ENCODE measurements around the gene LRBA. TPM values are rescaled to one million over a fixed set of nuclear protein-coding genes. Genes with fewer than 3 reads are reported as not detected.

LRBA gene
- polyA plus RNA-seq, 2 of the 4 experiments (the other 2 are of a cell fraction), result 10.7 to 25.1 TPM

- TF ChIP-seq CTCF (IDR thresholded peaks at IDR 0.05), result no peak
- no peak for TF ChIP-seq E2F6 (IDR thresholded peaks at IDR 0.05; ENCODE audit: borderline replicate concordance, low read depth)
Measured at GRCh38 chr4:150708004-150708403, 307.1 kb downstream of the LRBA start (continued).

GRCh38 chr4:150699599-150699998 is 315.5 kb downstream of the LRBA start:
- H3K4me3 ChIP-seq, result no peak overlapping the region
- no peak overlapping the region for H3K27ac ChIP-seq
- no peak for TF ChIP-seq PBX3 (IDR thresholded peaks at IDR 0.05)
- TF ChIP-seq E2F6 (IDR thresholded peaks at IDR 0.05; ENCODE audit: borderline replicate concordance, low read depth), result no peak
- TF ChIP-seq BCL3 (IDR thresholded peaks at IDR 0.05), result no peak
- no peak for TF ChIP-seq CEBPB (IDR thresholded peaks at IDR 0.05)
- TF ChIP-seq KDM5A (IDR thresholded peaks at IDR 0.05), result no peak
- no peak for TF ChIP-seq EP300 (IDR thresholded peaks at IDR 0.05)
- no peaks in the 10 kb centered on the region for H3K4me1 ChIP-seq
- no peak for FAIRE-seq
- CTCF ChIA-PET, result no interaction called here
- no peak for DNase-seq (ENCODE audit: low read depth in 1 of 2, low spot score in 1 of 2)
- POLR2A ChIA-PET, result no interaction called here
- no peak overlapping the region for H3K4me2 ChIP-seq
- ATAC-seq, result no peak
- H3K9me3 ChIP-seq, result no peaks in the 10 kb centered on the region

GRCh38 chr4:150695162-150695561 is 319.9 kb downstream of the LRBA start:
- H3K9me3 ChIP-seq, result no peaks in the 10 kb centered on the region
- DNase-seq (ENCODE audit: low read depth in 1 of 2, low spot score in 1 of 2), result no peak
- no peaks in the 10 kb centered on the region for H3K4me1 ChIP-seq
- H3K4me3 ChIP-seq, result no peak overlapping the region
- TF ChIP-seq ZFP36 (IDR thresholded peaks at IDR 0.05; ENCODE audit: borderline replicate concordance, partially characterized antibody) (no peak), KDM5A (IDR thresholded peaks at IDR 0.05) (no peak), FOXS1 (CRISPR knock-in tag; IDR thresholded peaks at IDR 0.05) (no peak), ZSCAN20 (CRISPR knock-in tag; IDR thresholded peaks at IDR 0.05) (no peak), EP300 (IDR thresholded peaks at IDR 0.05) (no peak), KDM1A (IDR thresholded peaks at IDR 0.05; ENCODE audit: low read depth) (no peak), SREBF2 (IDR thresholded peaks at IDR 0.05) (no peak), SMC3 (IDR thresholded peaks at IDR 0.05) (no peak), USF2 (IDR thresholded peaks at IDR 0.05) (no peak)
- H3K4me2 ChIP-seq, result no peak overlapping the region
- WGBS (ENCODE audit: missing lambda C conversion rate), result 50% methylated on average over 2 of the region's 2 CpGs
- ATAC-seq, result no peak
- POLR2A ChIA-PET, result no interaction called here
- CTCF ChIA-PET, result no interaction called here
- no peak overlapping the region for H3K27ac ChIP-seq
- no peak for FAIRE-seq

- no peaks in the 10 kb centered on the region for H3K4me1 ChIP-seq
- FAIRE-seq (no peak), ATAC-seq (no peak), DNase-seq (ENCODE audit: low read depth in 1 of 2, low spot score in 1 of 2) (no peak)
- ChIA-PET POLR2A (no interaction called here), CTCF (no interaction called here)
- no peak overlapping the region for H3K4me3 ChIP-seq
- no peaks in the 10 kb centered on the region for H3K9me3 ChIP-seq
- H3K27ac ChIP-seq, result no peak overlapping the region
- no peak overlapping the region for H3K4me2 ChIP-seq
- WGBS (ENCODE audit: missing lambda C conversion rate), result 60% methylated on average over 2 of the region's 2 CpGs
- TF ChIP-seq RFX5 (IDR thresholded peaks at IDR 0.05) (no peak), CTCF (IDR thresholded peaks at IDR 0.05) (no peak), ESRRA (IDR thresholded peaks at IDR 0.05; ENCODE audit: borderline replicate concordance, low read length) (no peak), FOSL2 (IDR thresholded peaks at IDR 0.05) (no peak), FOSL2 (CRISPR knock-in tag; IDR thresholded peaks at IDR 0.05) (no peak), EHMT2 (IDR thresholded peaks at IDR 0.05; ENCODE audit: low read depth) (no peak), GATA3 (IDR thresholded peaks at IDR 0.05; ENCODE audit: borderline replicate concordance) (no peak), ZNF302 (CRISPR knock-in tag; IDR thresholded peaks at IDR 0.05) (no peak), USF2 (IDR thresholded peaks at IDR 0.05) (no peak)
Measured at GRCh38 chr4:150694438-150694837, 320.6 kb downstream of the LRBA start.

Data from A549 (cell line).